Measurements from ENCODE around the gene FER. TPM values are rescaled to one million over a fixed set of nuclear protein-coding genes. Genes with fewer than 3 reads are reported as not detected.

The FER gene
- total and polyA plus RNA-seq, 9 of the 15 experiments (the other 6 are each of a cell fraction or from before 2014, with no cell fraction given), result 6.7 to 18.2 (median 8.9) TPM

DNA sequence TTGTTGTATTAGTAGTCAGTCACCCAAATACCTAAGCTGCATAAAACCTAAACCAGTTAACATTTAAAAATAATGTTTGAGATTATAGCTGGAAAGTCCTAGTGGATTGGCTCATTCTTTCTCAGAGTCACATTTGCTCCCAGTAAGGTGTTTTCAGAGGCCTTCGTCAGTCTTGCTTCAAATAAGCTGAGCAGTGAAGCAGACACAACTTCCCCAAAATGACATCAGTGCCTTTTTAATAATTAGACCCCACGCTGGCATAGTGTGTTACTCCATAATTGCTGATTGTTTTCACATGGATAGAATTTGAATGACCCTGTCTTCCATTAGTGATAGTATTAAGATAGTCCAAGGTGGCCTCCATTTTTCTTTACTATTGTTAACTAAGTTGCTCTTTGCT lies 416.3 kb downstream of the FER start (continued):
- TF ChIP-seq, protein P1, sequence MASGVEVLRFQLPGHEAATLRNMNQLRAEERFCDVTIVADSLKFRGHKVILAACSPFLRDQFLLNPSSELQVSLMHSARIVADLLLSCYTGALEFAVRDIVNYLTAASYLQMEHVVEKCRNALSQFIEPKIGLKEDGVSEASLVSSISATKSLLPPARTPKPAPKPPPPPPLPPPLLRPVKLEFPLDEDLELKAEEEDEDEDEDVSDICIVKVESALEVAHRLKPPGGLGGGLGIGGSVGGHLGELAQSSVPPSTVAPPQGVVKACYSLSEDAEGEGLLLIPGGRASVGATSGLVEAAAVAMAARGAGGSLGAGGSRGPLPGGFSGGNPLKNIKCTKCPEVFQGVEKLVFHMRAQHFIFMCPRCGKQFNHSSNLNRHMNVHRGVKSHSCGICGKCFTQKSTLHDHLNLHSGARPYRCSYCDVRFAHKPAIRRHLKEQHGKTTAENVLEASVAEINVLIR (CRISPR knock-in tag; IDR thresholded peaks at IDR 0.05), result no peak
- TF ChIP-seq CBX8 (IDR thresholded peaks at IDR 0.05; ENCODE audit: borderline replicate concordance, extremely low read depth, low read depth, low read length, poor library complexity, severe bottlenecking) (no peak), ZNF282 (CRISPR knock-in tag; IDR thresholded peaks at IDR 0.05) (no peak), CREB1 (IDR thresholded peaks at IDR 0.05) (no peak), CREB1 (CRISPR knock-in tag; IDR thresholded peaks at IDR 0.05) (no peak), EGR1 (conservative IDR thresholded peaks at IDR 0.05) (no peak), MXI1 (IDR thresholded peaks at IDR 0.05; ENCODE audit: low read depth, low read length) (no peak), EZH2 (IDR thresholded peaks at IDR 0.05; ENCODE audit: borderline replicate concordance, low read depth, low read length) (no peak), CCNT2 (IDR thresholded peaks at IDR 0.05; ENCODE audit: borderline replicate concordance, extremely low read depth, insufficient read length, low read depth, low read length) (no peak), TSC22D4 (tag; IDR thresholded peaks at IDR 0.05) (no peak), FOXP1 (CRISPR knock-in tag; IDR thresholded peaks at IDR 0.05) (no peak), POU5F1 (IDR thresholded peaks at IDR 0.05; ENCODE audit: borderline replicate concordance, low read depth, low read length, partially characterized antibody) (no peak)
- TF ChIP-seq, protein P2, sequence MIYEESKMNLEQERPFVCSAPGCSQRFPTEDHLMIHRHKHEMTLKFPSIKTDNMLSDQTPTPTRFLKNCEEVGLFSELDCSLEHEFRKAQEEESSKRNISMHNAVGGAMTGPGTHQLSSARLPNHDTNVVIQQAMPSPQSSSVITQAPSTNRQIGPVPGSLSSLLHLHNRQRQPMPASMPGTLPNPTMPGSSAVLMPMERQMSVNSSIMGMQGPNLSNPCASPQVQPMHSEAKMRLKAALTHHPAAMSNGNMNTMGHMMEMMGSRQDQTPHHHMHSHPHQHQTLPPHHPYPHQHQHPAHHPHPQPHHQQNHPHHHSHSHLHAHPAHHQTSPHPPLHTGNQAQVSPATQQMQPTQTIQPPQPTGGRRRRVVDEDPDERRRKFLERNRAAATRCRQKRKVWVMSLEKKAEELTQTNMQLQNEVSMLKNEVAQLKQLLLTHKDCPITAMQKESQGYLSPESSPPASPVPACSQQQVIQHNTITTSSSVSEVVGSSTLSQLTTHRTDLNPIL (CRISPR knock-in tag; IDR thresholded peaks at IDR 0.05), result no peak
- TF ChIP-seq, protein P3, sequence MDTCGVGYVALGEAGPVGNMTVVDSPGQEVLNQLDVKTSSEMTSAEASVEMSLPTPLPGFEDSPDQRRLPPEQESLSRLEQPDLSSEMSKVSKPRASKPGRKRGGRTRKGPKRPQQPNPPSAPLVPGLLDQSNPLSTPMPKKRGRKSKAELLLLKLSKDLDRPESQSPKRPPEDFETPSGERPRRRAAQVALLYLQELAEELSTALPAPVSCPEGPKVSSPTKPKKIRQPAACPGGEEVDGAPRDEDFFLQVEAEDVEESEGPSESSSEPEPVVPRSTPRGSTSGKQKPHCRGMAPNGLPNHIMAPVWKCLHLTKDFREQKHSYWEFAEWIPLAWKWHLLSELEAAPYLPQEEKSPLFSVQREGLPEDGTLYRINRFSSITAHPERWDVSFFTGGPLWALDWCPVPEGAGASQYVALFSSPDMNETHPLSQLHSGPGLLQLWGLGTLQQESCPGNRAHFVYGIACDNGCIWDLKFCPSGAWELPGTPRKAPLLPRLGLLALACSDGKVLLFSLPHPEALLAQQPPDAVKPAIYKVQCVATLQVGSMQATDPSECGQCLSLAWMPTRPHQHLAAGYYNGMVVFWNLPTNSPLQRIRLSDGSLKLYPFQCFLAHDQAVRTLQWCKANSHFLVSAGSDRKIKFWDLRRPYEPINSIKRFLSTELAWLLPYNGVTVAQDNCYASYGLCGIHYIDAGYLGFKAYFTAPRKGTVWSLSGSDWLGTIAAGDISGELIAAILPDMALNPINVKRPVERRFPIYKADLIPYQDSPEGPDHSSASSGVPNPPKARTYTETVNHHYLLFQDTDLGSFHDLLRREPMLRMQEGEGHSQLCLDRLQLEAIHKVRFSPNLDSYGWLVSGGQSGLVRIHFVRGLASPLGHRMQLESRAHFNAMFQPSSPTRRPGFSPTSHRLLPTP (IDR thresholded peaks at IDR 0.05; ENCODE audit: borderline replicate concordance, extremely low read depth, insufficient read length), result no peak
